Panc1 (cell line): ENCODE data around the gene ABCG2. TPM values are rescaled to one million over a fixed set of nuclear protein-coding genes. Genes with fewer than 3 reads are reported as not detected.

Experiments
- ATAC-seq: fragments of 200-7000 bp; cut with Tn5 transposase; 2 replicates; pipeline ENCODE4 v1.9.1; 2020; ENCODE audit warnings: mild to moderate bottlenecking, moderate library complexity
- BruUV-seq: library from RNA; stranded (reverse); fragments of 400-500 nt; replicated peaks from 2 replicates; lab custom pipeline; 2021; lab: Mats Ljungman, UMichigan
- CTCF ChIA-PET: fragments of 300-600 bp; sonication (Branson Sonifier 250); formaldehyde crosslinking; loops from one replicate; lab custom pipeline; 2022; ENCODE audit warnings: antibody characterized with exemption; lab: Charles Lee
- POLR2A ChIA-PET: fragments of 300-600 bp; sonication (Branson Sonifier 250); formaldehyde crosslinking; loops from one replicate; lab custom pipeline; 2022; ENCODE audit warnings: antibody characterized with exemption; lab: Charles Lee
- DNase-seq: peaks from one replicate; pipeline ENCODE4 v3.0.0-alpha.2; 2010; ENCODE audit warnings: low read depth, low spot score
- H3K27ac ChIP-seq: 2 replicates; pipeline ENCODE4 v1.5.1; 2011; ENCODE audit warnings: mild to moderate bottlenecking, low read length, inconsistent platforms
- H3K27me3 ChIP-seq: fragments of 200-500 bp; sonication (Bioruptor generic); 2 replicates; pipeline ENCODE4 v1.6.0; 2014; ENCODE audit warnings: low read length, inconsistent platforms; ENCODE audit not compliant: control insufficient read depth, insufficient read depth
- H3K36me3 ChIP-seq: fragments of 200-500 bp; sonication (Bioruptor generic); 2 replicates; pipeline ENCODE4 v1.5.1; 2014; ENCODE audit warnings: inconsistent platforms, mild to moderate bottlenecking, low read length, moderate library complexity; ENCODE audit not compliant: control insufficient read depth, insufficient read depth
- H3K4me1 ChIP-seq: 2 replicates; pipeline ENCODE4 v1.5.1; 2011; ENCODE audit warnings: inconsistent platforms, mild to moderate bottlenecking, low read length, moderate library complexity; ENCODE audit not compliant: control insufficient read depth, insufficient read depth
- H3K4me3 ChIP-seq, 2 experiments: 2 replicates each; pipeline ENCODE4 v1.5.1; 2011 to 2012; ENCODE audit warnings: low read depth in 2 of 2, low read length in 2 of 2, mild to moderate bottlenecking in 2 of 2, inconsistent platforms in 1 of 2, moderate library complexity in 1 of 2
- H3K9me3 ChIP-seq: fragments of 200-500 bp; sonication (Bioruptor generic); 2 replicates; pipeline ENCODE4 v1.5.1; 2014; ENCODE audit warnings: low read depth, mild to moderate bottlenecking, inconsistent platforms, low read length, moderate library complexity; ENCODE audit not compliant: control insufficient read depth, insufficient read depth
- CTCF ChIP-seq: fragments of 450-650 bp; IDR thresholded peaks from 2 replicates; pipeline ENCODE4 v1.5.1; 2017; ENCODE audit warnings: mild to moderate bottlenecking
- POLR2AphosphoS5 ChIP-seq: IDR thresholded peaks from 2 replicates; pipeline ENCODE4 v1.6.1; 2012; ENCODE audit warnings: mild to moderate bottlenecking, low read depth, low read length, moderate library complexity
- REST ChIP-seq, 2 experiments: IDR thresholded peaks; 2 replicates each; pipeline ENCODE4 v1.6.1; 2011 to 2012; ENCODE audit warnings: low read depth in 2 of 2, control low read depth in 1 of 2, low read length in 1 of 2, mild to moderate bottlenecking in 1 of 2, moderate library complexity in 1 of 2; ENCODE audit not compliant: insufficient read depth in 1 of 2
- SIN3A ChIP-seq: IDR thresholded peaks from 2 replicates; pipeline ENCODE4 v1.6.1; 2012; ENCODE audit warnings: low read depth, mild to moderate bottlenecking, low read length, moderate library complexity, borderline replicate concordance; ENCODE audit not compliant: insufficient read depth
- TCF7L2 ChIP-seq: IDR thresholded peaks from 2 replicates; pipeline ENCODE4 v1.6.1; 2011; ENCODE audit warnings: mild to moderate bottlenecking, low read depth, low read length, inconsistent platforms
- in situ Hi-C: cut with HindIII; loops from 2 replicates; pipeline ENCODE4 v1.10.0; 2016; ENCODE audit warnings: low sequenced_read_pairs, low pct_unique_long_range_greater_than_20kb
- intact Hi-C: fragments of 100-400 bp; cut with micrococcal nuclease; formaldehyde crosslinking; loops from one replicate; pipeline ENCODE4 v1.10.0; 2022; ENCODE audit not compliant: unreplicated experiment
- total RNA-seq: library from RNA; stranded (reverse); gene quantifications from one replicate; pipeline ENCODE4 v1.2.1, GENCODE V29; 2021; ENCODE audit not compliant: unreplicated experiment

ABCG2 gene
- total RNA-seq, 1 experiment from 2014 or later = 63.3 TPM

DNA sequence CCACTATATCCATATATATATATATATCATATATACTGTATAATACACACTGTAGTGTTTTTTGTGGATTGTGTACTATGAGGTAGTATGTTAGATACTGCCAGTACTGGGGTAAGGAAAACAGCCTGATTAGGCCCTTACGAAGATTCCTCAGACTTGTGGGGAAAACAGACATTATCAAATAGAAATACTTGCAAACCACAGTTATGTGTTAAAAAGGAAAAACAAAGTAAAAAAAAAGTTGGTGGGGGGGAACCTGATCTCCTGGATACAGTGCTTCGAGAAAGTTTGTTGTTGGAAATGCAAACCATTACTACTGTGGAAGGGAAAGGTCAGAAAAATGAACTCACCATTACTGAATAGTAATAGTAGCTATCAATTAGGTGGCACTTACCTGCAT is 98.0 kb downstream of the ABCG2 start:
- Histone ChIP-seq H3K9me3 (no peaks in the 10 kb centered on the region), H3K27me3 (no peaks in the 10 kb centered on the region), H3K27ac (no peak overlapping the region), H3K4me3 (no peak overlapping the region), H3K36me3 (peaks cover 4% of the 10 kb centered on the region; the same call in 1 of the 2 replicates), H3K4me1 (no peaks in the 10 kb centered on the region)
- in situ Hi-C loops (no loop called here), intact Hi-C loops (no loop called here)
- no peak for DNase-seq
- BruUV-seq = no TSS peak
- ATAC-seq = no peak
- ChIA-PET POLR2A (no interaction called here), CTCF (no interaction called here)
- TF ChIP-seq CTCF = no peak
- no peak for TF ChIP-seq TCF7L2
- TF ChIP-seq REST (IDR thresholded peaks at IDR 0.05; ENCODE audit: insufficient read depth in 1 of 2, low read depth in 2 of 2, low read length in 1 of 2) = no peak
- no peak for TF ChIP-seq SIN3A
- no peak for TF ChIP-seq POLR2AphosphoS5

GRCh38 chr4:88059766-88060165 is 98.7 kb downstream of the ABCG2 start:
- in situ Hi-C loops (no loop called here), intact Hi-C loops (no loop called here)
- no TSS peak for BruUV-seq
- Histone ChIP-seq H3K4me1 (no peaks in the 10 kb centered on the region), H3K27ac (no peak overlapping the region), H3K27me3 (no peaks in the 10 kb centered on the region), H3K4me3 (no peak overlapping the region), H3K9me3 (no peaks in the 10 kb centered on the region), H3K36me3 (peaks cover 4% of the 10 kb centered on the region; the same call in 1 of the 2 replicates)
- TF ChIP-seq TCF7L2 (no peak), SIN3A (no peak), REST (IDR thresholded peaks at IDR 0.05; ENCODE audit: insufficient read depth in 1 of 2, low read depth in 2 of 2, low read length in 1 of 2) (no peak), POLR2AphosphoS5 (no peak), CTCF (no peak)
- ChIA-PET CTCF (no interaction called here), POLR2A (no interaction called here)
- no peak for DNase-seq
- ATAC-seq = no peak
